BJ (cell line): ENCODE measurements around the gene KRTAP29-1. TPM values are rescaled to one million over a fixed set of nuclear protein-coding genes. Genes with fewer than 3 reads are reported as not detected.

Experiments
- CTCF ChIA-PET: fragments of 350-600 bp; formaldehyde crosslinking; extraction: SDS; loops from one replicate; lab custom pipeline; 2021; ENCODE audit warnings: antibody characterized with exemption, inconsistent platforms; lab: Yijun Ruan, JAX
- POLR2A ChIA-PET: fragments of 300-600 bp; sonication (Branson Sonifier 250); formaldehyde crosslinking; extraction: SDS; loops from one replicate; lab custom pipeline; 2021; ENCODE audit warnings: antibody characterized with exemption; lab: Charles Lee
- DNase-seq: peaks from one replicate; pipeline ENCODE4 v3.0.0-alpha.2; 2011; ENCODE audit warnings: low read depth
- H3K27me3 ChIP-seq: 2 replicates; pipeline ENCODE4 v1.6.0; 2011; ENCODE audit warnings: low read length; ENCODE audit not compliant: control insufficient read depth, insufficient read depth
- H3K36me3 ChIP-seq: 2 replicates; pipeline ENCODE4 v1.5.1; 2011; ENCODE audit warnings: low read length; ENCODE audit not compliant: control insufficient read depth, insufficient read depth
- H3K4me3 ChIP-seq: 2 replicates; pipeline ENCODE4 v1.5.1; 2011; ENCODE audit warnings: low read depth, mild to moderate bottlenecking, control low read depth, low read length
- polyA plus RNA-seq: library from polyadenylated mRNA; depleted of rRNA; stranded (reverse); fragments of >200 nt; gene quantifications from 2 replicates; pipeline ENCODE4 v1.2.3, GENCODE V29; 2011
- TF ChIP-seq, protein P1 (sequence below): IDR thresholded peaks from 2 replicates; pipeline ENCODE4 v1.5.1; 2011; ENCODE audit warnings: low read depth, mild to moderate bottlenecking, control low read depth, inconsistent platforms, low read length, moderate library complexity; ENCODE audit not compliant: insufficient read depth

Gene KRTAP29-1
- polyA plus RNA-seq, 1 experiment, result not detected

- DNase-seq, result no peak
- POLR2A ChIA-PET, result no interaction called here
- TF ChIP-seq, protein P1, sequence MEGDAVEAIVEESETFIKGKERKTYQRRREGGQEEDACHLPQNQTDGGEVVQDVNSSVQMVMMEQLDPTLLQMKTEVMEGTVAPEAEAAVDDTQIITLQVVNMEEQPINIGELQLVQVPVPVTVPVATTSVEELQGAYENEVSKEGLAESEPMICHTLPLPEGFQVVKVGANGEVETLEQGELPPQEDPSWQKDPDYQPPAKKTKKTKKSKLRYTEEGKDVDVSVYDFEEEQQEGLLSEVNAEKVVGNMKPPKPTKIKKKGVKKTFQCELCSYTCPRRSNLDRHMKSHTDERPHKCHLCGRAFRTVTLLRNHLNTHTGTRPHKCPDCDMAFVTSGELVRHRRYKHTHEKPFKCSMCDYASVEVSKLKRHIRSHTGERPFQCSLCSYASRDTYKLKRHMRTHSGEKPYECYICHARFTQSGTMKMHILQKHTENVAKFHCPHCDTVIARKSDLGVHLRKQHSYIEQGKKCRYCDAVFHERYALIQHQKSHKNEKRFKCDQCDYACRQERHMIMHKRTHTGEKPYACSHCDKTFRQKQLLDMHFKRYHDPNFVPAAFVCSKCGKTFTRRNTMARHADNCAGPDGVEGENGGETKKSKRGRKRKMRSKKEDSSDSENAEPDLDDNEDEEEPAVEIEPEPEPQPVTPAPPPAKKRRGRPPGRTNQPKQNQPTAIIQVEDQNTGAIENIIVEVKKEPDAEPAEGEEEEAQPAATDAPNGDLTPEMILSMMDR, result no peak
- no peaks in the 10 kb centered on the region for H3K36me3 ChIP-seq
- no peaks in the 10 kb centered on the region for H3K27me3 ChIP-seq
- CTCF ChIA-PET, result interaction anchor here (0.7 kb wide), 2 partner anchors 11 to 24 kb away, joined by 3 read pairs; no protein-coding TSS in a partner anchor
- no peak overlapping the region for H3K4me3 ChIP-seq
These were observed 43.3 kb upstream of the KRTAP29-1 start for GRCh38 chr17:41345992-41346391.

GRCh38 chr17:41343029-41343428, 40.4 kb upstream of the KRTAP29-1 start:
- no peak for DNase-seq
- TF ChIP-seq, protein P1, result no peak
- Histone ChIP-seq H3K27me3 (no peaks in the 10 kb centered on the region), H3K4me3 (no peak overlapping the region), H3K36me3 (no peaks in the 10 kb centered on the region)
- POLR2A ChIA-PET, result no interaction called here
- CTCF ChIA-PET, result interaction anchor here (0.6 kb wide), 1 partner anchor 146 kb away, joined by 3 read pairs; no protein-coding TSS in a partner anchor

- H3K36me3 ChIP-seq, result no peaks in the 10 kb centered on the region
- TF ChIP-seq, protein P1, result no peak
- POLR2A ChIA-PET, result no interaction called here
- no peak overlapping the region for H3K4me3 ChIP-seq
- no peak for DNase-seq
- CTCF ChIA-PET, result interaction anchor here (1.6 to 1.8 kb wide), 2 partner anchors 19 kb away, joined by 4 to 8 read pairs; no protein-coding TSS in a partner anchor
- no peaks in the 10 kb centered on the region for H3K27me3 ChIP-seq
These were observed 38.5 kb upstream of the KRTAP29-1 start for GRCh38 chr17:41340934-41341861.

DNA sequence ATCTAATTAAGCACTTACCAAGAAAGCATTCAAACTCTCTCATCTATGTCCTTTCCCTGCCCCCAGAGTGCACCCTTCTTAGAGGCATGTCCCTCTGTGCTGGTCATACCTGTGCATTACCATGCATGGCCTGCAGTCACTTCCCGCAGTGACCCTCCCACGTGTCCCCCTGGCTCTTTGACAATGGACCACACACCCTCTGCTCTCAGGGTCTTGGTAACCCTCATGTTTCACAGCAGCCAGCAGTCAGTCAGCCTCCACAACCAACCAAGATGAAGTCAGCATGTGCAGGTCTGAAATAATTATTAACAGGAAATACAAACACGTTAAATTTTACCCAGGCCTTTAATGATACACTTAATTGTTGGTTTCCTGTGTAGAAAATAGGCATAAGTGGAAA, 37.8 kb upstream of the KRTAP29-1 start:
- POLR2A ChIA-PET, result no interaction called here
- no peaks in the 10 kb centered on the region for H3K36me3 ChIP-seq
- no peak for DNase-seq
- CTCF ChIA-PET, result interaction anchor here (1.1 to 1.8 kb wide), 3 partner anchors 18 to 537 kb away, joined by 3 to 8 read pairs (median 4); no protein-coding TSS in a partner anchor
- H3K4me3 ChIP-seq, result no peak overlapping the region
- TF ChIP-seq, protein P1, result no peak
- no peaks in the 10 kb centered on the region for H3K27me3 ChIP-seq

DNA sequence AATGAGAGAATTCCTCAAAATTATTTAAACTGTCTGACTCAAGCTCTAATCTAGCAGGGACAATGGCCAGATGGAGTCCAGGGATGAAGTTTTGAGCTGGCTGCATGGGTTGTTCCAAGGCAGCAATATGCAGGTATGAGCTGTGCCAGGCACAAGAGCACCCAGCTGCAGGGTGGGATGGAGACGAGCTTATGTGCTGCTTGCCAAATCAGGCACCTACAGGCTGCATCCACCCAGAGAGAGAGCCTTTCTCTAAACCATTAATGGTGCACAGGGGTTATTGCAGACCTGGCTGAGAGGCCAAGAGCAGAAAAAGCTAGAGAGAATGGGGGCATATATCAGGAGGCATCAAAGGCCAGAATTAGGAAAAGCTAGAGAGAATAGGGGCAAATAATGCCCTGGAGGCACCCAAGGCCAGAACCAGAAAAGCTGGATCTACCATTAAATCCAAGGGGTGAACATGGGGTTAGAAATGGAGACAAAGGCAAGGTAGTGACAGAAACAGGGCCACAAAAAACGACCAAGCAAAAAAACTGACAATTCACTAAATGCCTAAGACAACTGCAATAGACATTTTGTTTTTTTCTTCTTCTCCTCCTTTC, 37.0 kb upstream of the KRTAP29-1 start:
- no peak overlapping the region for H3K4me3 ChIP-seq
- no peaks in the 10 kb centered on the region for H3K36me3 ChIP-seq
- TF ChIP-seq, protein P1, result no peak
- CTCF ChIA-PET, result interaction anchor here (0.7 to 2.1 kb wide), 5 partner anchors 10 to 536 kb away, joined by 3 to 8 read pairs (median 4); no protein-coding TSS in a partner anchor
- POLR2A ChIA-PET, result no interaction called here
- no peak for DNase-seq
- no peaks in the 10 kb centered on the region for H3K27me3 ChIP-seq
